DND-41 (cell line): Measurements from ENCODE around the gene TNRC6A.

Experiments used
- ATAC-seq: fragments of 200-7000 bp; cut with Tn5 transposase; 3 replicates; pipeline ENCODE4 v1.9.1; 2021; ENCODE audit warnings: low read depth; ENCODE audit not compliant: insufficient read depth
- DNase-seq: peaks from one replicate; pipeline ENCODE4 v3.0.0-alpha.2; 2020
- H2AFZ ChIP-seq: 2 replicates; pipeline ENCODE4 v1.6.0; 2012; ENCODE audit warnings: low read depth, low read length
- H3K27ac ChIP-seq: 2 replicates; pipeline ENCODE4 v1.5.1; 2012; ENCODE audit warnings: low read length, inconsistent platforms
- H3K27me3 ChIP-seq: fragments of 200-600 bp; sonication (generic); 2 replicates; pipeline ENCODE4 v1.6.0; 2012; ENCODE audit warnings: low read length, mild to moderate bottlenecking, inconsistent platforms; ENCODE audit not compliant: insufficient read depth, poor library complexity
- H3K36me3 ChIP-seq: 2 replicates; pipeline ENCODE4 v1.5.1; 2012; ENCODE audit warnings: low read length, inconsistent platforms; ENCODE audit not compliant: insufficient read depth
- H3K4me1 ChIP-seq: 2 replicates; pipeline ENCODE4 v1.5.1; 2012; ENCODE audit warnings: mild to moderate bottlenecking, low read length; ENCODE audit not compliant: insufficient read depth
- H3K4me2 ChIP-seq: 2 replicates; pipeline ENCODE4 v1.6.0; 2012; ENCODE audit warnings: mild to moderate bottlenecking, moderate library complexity, low read length, inconsistent platforms; ENCODE audit not compliant: insufficient read depth
- H3K4me3 ChIP-seq, 2 experiments: fragments of 200-600 bp in 1 of 2; shearing (Covaris generic) in 1 of 2; 2 replicates each; pipeline ENCODE4 v1.5.1; 2012 to 2016; ENCODE audit warnings: inconsistent platforms in 2 of 2, low read length in 2 of 2, mild to moderate bottlenecking in 2 of 2, low read depth in 1 of 2, moderate library complexity in 1 of 2
- H3K79me2 ChIP-seq: 2 replicates; pipeline ENCODE4 v1.6.0; 2012; ENCODE audit warnings: low read length, inconsistent platforms; ENCODE audit not compliant: insufficient read depth
- H3K9ac ChIP-seq: 2 replicates; pipeline ENCODE4 v1.6.0; 2012; ENCODE audit warnings: low read depth, mild to moderate bottlenecking, inconsistent platforms, low read length, moderate library complexity
- H3K9me3 ChIP-seq: 2 replicates; pipeline ENCODE4 v1.5.1; 2012; ENCODE audit warnings: low read length, moderate library complexity, mild to moderate bottlenecking, inconsistent platforms; ENCODE audit not compliant: insufficient read depth, severe bottlenecking
- H4K20me1 ChIP-seq: 2 replicates; pipeline ENCODE4 v1.6.0; 2012; ENCODE audit warnings: low read length; ENCODE audit not compliant: insufficient read depth
- EZH2 ChIP-seq: IDR thresholded peaks from 3 replicates; pipeline ENCODE4 v1.6.1; 2012; ENCODE audit warnings: borderline replicate concordance, low read depth, mild to moderate bottlenecking, moderate library complexity, low read length, inconsistent platforms; ENCODE audit not compliant: severe bottlenecking
- TF ChIP-seq, protein P1 (sequence below): IDR thresholded peaks from 2 replicates; pipeline ENCODE4 v1.5.1; 2012; ENCODE audit warnings: borderline replicate concordance, low read length, moderate library complexity, mild to moderate bottlenecking; ENCODE audit not compliant: poor library complexity, severe bottlenecking; ENCODE audit errors: extremely low read depth

The TNRC6A gene

DNA sequence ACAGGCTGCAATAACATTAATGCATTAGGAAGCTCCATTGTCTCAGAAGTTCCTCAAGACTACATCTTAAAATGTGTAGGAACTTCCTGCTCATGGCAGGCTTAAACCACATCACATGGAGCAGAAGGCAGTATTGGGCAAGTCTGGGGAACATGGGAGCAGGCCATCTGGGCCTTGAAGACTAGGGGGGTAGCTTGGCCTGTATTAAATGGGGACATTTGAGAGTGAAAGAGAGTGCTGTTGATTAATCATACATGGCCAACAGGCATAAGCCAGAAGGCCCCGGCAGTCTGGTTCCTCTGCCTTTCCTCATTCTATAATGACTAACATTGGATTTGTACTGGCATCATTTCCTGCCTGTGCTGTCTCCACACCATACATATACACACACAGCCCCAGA lies 91.1 kb downstream of the TNRC6A start:
- H3K27ac ChIP-seq = no peak overlapping the region

GRCh38 chr16:24821129-24821528 lies 91.7 kb downstream of the TNRC6A start:
- no peak overlapping the region for H3K4me2 ChIP-seq
- H4K20me1 ChIP-seq = peaks cover 2% of the 10 kb centered on the region; the same call in 1 of the 2 replicates
- H3K27me3 ChIP-seq = no peaks in the 10 kb centered on the region
- peaks cover 93% of the 10 kb centered on the region for H3K36me3 ChIP-seq
- DNase-seq (no peak), ATAC-seq (no peak)
- H2AFZ ChIP-seq = no peak overlapping the region
- no peak overlapping the region for H3K9ac ChIP-seq
- no peak overlapping the region for H3K4me3 ChIP-seq
- no peaks in the 10 kb centered on the region for H3K9me3 ChIP-seq
- H3K27ac ChIP-seq = no peak overlapping the region
- no peak for TF ChIP-seq EZH2
- TF ChIP-seq, protein P1, sequence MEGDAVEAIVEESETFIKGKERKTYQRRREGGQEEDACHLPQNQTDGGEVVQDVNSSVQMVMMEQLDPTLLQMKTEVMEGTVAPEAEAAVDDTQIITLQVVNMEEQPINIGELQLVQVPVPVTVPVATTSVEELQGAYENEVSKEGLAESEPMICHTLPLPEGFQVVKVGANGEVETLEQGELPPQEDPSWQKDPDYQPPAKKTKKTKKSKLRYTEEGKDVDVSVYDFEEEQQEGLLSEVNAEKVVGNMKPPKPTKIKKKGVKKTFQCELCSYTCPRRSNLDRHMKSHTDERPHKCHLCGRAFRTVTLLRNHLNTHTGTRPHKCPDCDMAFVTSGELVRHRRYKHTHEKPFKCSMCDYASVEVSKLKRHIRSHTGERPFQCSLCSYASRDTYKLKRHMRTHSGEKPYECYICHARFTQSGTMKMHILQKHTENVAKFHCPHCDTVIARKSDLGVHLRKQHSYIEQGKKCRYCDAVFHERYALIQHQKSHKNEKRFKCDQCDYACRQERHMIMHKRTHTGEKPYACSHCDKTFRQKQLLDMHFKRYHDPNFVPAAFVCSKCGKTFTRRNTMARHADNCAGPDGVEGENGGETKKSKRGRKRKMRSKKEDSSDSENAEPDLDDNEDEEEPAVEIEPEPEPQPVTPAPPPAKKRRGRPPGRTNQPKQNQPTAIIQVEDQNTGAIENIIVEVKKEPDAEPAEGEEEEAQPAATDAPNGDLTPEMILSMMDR = no peak
- H3K79me2 ChIP-seq = no peaks in the 10 kb centered on the region
- no peaks in the 10 kb centered on the region for H3K4me1 ChIP-seq

More for the DNA sequence above, 91.1 kb downstream of the TNRC6A start:
- peaks cover 93% of the 10 kb centered on the region for H3K36me3 ChIP-seq
- ATAC-seq = no peak
- no peaks in the 10 kb centered on the region for H3K4me1 ChIP-seq
- DNase-seq = no peak
- H3K4me2 ChIP-seq = no peak overlapping the region
- H3K27me3 ChIP-seq = no peaks in the 10 kb centered on the region
- no peaks in the 10 kb centered on the region for H3K9me3 ChIP-seq
- no peak overlapping the region for H3K4me3 ChIP-seq
- H4K20me1 ChIP-seq = peaks cover 2% of the 10 kb centered on the region; the same call in 1 of the 2 replicates
- TF ChIP-seq EZH2 = no peak
- TF ChIP-seq, protein P1 = no peak
- H3K9ac ChIP-seq = no peak overlapping the region
- no peak overlapping the region for H2AFZ ChIP-seq
- H3K79me2 ChIP-seq = no peaks in the 10 kb centered on the region

DNA sequence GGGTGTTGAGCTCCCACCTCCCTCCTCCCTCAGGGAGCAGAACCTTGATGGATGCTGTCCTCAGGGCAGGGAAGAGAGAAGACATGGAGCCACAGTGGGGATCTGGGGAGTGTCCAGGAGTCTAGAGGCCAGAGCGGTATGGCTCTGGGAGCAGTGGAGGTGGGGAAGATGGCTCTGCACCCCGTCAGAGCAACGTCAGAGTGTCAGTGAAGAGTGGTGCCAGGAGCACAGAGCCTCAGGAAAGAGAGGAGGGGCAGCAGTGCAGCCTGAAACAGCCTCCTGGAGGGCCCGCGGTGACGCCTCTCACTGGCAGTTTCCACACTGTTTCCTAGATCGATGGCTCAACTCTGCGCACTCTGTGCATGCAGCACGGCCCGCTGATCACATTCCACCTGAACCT lies 93.1 kb downstream of the TNRC6A start:
- DNase-seq = no peak
- H3K27ac ChIP-seq = no peak overlapping the region
- H3K79me2 ChIP-seq = no peaks in the 10 kb centered on the region
- H3K9me3 ChIP-seq = no peaks in the 10 kb centered on the region
- no peak overlapping the region for H3K4me3 ChIP-seq
- H3K4me2 ChIP-seq = no peak overlapping the region
- peak; percentile 28; the same call in 2 of the 3 replicates for ATAC-seq
- H3K36me3 ChIP-seq = peaks cover 92% of the 10 kb centered on the region
- H3K27me3 ChIP-seq = no peaks in the 10 kb centered on the region
- no peaks in the 10 kb centered on the region for H3K4me1 ChIP-seq
- TF ChIP-seq, protein P1 = no peak
- no peak for TF ChIP-seq EZH2
- H4K20me1 ChIP-seq = peaks cover 2% of the 10 kb centered on the region; the same call in 1 of the 2 replicates
- H2AFZ ChIP-seq = no peak overlapping the region
- no peak overlapping the region for H3K9ac ChIP-seq

GRCh38 chr16:24822974-24823373 lies 93.5 kb downstream of the TNRC6A start:
- Histone ChIP-seq H3K9me3 (no peaks in the 10 kb centered on the region), H3K9ac (no peak overlapping the region), H3K4me2 (no peak overlapping the region), H3K4me1 (no peaks in the 10 kb centered on the region), H3K36me3 (peaks cover 91% of the 10 kb centered on the region), H3K27me3 (no peaks in the 10 kb centered on the region), H3K79me2 (no peaks in the 10 kb centered on the region), H4K20me1 (peaks cover 2% of the 10 kb centered on the region; the same call in 1 of the 2 replicates), H3K4me3 (no peak overlapping the region), H3K27ac (no peak overlapping the region), H2AFZ (no peak overlapping the region)
- ATAC-seq (no peak), DNase-seq (no peak)
- TF ChIP-seq, protein P1 = no peak
